GM12864 (cell line): ENCODE measurements around the gene ZNF350.
"Not testable (repeated sequence)": the region's sequence is repeated elsewhere in the genome, so short reads cannot be mapped to it uniquely, and the experiment has no call there.

Experiments
- DNase-seq: peaks from one replicate; pipeline ENCODE4 v3.0.0-alpha.2; 2011; ENCODE audit warnings: low read depth
- H3K4me3 ChIP-seq: 2 replicates; pipeline ENCODE4 v1.5.1; 2011; ENCODE audit warnings: mild to moderate bottlenecking, low read depth, low read length, control low read depth
- CTCF ChIP-seq: IDR thresholded peaks from 2 replicates; pipeline ENCODE4 v1.5.1; 2011; ENCODE audit warnings: low read depth, mild to moderate bottlenecking, moderate library complexity, low read length, control low read depth, inconsistent platforms; ENCODE audit errors: missing control alignments

The ZNF350 gene

DNA sequence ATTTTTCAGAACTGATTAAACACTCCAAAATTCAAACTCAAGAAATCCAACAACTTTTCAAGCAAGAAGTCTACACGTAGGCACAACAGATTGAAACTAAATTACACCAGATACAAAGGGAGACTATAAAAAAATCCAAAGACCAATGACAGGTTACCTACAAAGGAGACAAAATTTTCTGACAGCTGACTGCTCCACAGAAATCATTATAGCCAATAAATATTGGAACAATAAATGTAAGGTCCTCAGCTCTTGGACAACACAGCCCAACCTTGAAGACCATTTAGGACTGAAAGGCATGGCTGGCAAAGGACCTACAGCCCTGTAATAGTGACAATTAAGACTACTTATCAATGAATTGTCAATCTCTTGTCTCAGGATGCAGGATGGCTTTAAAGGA lies 15.9 kb downstream of the ZNF350 start:
- TF ChIP-seq CTCF: no peak
- DNase-seq: no peak
- H3K4me3 ChIP-seq: no peak overlapping the region

DNA sequence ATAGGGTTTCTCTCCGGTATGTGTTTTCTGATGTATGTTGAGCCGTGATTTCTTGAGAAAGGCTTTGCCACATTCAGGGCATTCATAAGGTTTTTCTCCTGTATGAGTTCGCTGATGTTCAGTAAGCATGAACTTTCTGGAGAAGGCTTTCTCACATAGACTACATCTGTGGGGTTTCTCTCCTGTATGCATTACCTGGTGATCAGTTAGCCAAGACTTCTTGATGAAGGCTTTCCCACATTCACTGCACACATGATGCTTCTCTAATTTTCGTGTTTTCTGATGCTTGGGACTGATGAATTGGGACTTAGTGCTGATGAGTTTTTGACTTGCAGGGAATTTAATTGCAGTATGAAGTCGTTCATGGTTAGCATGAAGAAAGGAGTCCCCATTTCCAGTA lies 21.1 kb downstream of the ZNF350 start:
- H3K4me3 ChIP-seq: no peak overlapping the region
- TF ChIP-seq CTCF: no peak
- DNase-seq: no peak

DNA sequence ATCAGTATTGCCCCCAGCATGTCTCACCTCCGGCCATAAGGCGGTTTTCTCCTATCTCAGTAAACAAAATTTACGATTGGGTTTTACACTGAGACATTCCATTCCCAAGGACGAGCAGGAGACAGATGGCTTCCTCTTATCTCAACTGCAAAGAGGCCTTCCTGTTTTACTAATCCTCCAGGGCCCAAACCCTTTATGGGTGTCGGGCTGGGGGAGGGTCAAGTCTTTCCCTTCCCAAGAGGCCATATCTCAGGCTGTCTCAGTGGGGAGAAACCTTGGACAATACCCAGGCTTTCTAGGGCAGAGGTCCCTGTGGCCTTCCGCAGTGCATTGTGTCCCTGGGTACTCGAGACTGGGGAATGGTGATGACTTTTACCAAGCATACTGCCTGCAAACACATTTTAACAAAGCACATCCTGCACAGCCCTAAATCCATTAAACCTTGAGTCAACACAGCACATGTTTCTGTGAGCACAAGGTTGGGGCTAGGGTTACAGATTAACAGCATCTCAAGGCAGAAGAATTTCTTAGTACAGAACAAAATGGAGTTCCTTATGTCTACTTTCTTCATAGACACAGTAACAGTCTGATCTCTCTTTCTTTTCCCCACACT lies 25.9 kb downstream of the ZNF350 start:
- not testable (repeated sequence) for DNase-seq

GRCh38 chr19:51959791-51960190 lies 26.8 kb downstream of the ZNF350 start:
- no peak for DNase-seq
- TF ChIP-seq CTCF: no peak
- H3K4me3 ChIP-seq: no peak overlapping the region

More for the DNA sequence above, 25.9 kb downstream of the ZNF350 start:
- not testable (repeated sequence) for H3K4me3 ChIP-seq

GRCh38 chr19:51957846-51958245 lies 28.8 kb downstream of the ZNF350 start:
- not testable (repeated sequence) for H3K4me3 ChIP-seq, DNase-seq

- no peak overlapping the region for H3K4me3 ChIP-seq
- DNase-seq: no peak
- TF ChIP-seq CTCF: no peak
Observed at GRCh38 chr19:51948975-51949374, 37.7 kb downstream of the ZNF350 start.

DNA sequence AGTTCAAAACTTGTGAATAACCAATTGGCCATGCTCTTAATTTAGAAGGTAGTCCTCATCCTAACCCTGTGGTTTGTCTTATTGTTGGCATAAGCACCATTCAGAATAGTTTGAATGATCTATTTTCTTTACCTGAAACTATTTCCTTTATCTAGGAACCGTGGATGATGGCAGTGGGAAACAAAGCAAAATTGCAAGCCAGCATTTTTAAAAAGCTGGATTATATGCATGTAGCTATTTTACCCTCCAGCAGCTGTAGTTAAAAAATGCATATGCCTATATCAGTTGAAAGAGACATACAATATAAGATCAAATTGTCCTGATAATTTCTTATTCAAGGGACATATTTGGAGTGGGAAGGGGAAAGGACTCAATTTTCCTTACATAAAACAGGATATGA lies 40.0 kb downstream of the ZNF350 start:
- no peak for TF ChIP-seq CTCF
- H3K4me3 ChIP-seq: no peak overlapping the region
- DNase-seq: no peak

DNA sequence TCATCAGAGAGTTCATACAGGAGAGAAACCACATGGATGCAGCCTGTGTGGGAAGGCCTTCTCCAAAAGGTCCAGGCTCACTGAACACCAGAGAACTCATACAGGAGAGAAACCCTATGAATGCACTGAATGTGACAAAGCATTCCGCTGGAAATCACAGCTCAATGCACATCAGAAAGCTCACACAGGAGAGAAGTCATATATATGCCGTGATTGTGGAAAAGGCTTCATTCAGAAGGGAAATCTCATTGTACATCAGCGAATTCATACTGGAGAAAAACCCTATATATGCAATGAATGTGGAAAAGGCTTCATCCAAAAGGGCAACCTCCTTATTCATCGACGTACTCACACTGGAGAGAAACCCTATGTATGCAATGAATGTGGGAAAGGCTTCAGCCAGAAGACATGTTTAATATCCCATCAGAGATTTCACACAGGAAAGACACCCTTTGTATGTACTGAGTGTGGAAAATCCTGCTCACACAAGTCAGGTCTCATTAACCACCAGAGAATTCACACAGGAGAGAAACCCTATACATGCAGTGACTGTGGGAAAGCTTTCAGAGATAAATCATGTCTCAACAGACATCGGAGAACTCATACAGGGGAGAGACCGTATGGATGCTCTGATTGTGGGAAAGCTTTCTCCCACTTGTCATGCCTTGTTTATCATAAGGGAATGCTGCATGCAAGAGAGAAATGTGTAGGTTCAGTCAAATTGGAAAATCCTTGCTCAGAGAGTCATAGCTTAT lies 41.7 kb downstream of the ZNF350 start:
- TF ChIP-seq CTCF: no peak
- H3K4me3 ChIP-seq: no peak overlapping the region
- no peak for DNase-seq
